Nucleus accumbens (tissue), 56 donors: Measurements from ENCODE around the gene RBM15B.
"Not testable (repeated sequence)": the region's sequence is repeated elsewhere in the genome, so short reads cannot be mapped to it uniquely, and the experiment has no call there.

Experiments used
- DNase-seq, 56 donors: peaks; one replicate each; lab custom pipeline; 2025; lab: John Stamatoyannopoulos, UW

RBM15B gene

GRCh38 chr3:51391075-51391565, at the start of gene RBM15B:
TSS of gene RBM15B (plus strand) at chr3:51391285. CDS start at chr3:51391400, 115 bp downstream.
- DNase-seq, result peak; percentile 68 to 98 (median 93)

GRCh38 chr3:51343918-51344687, 47.0 kb upstream of the RBM15B start:
- no peak for DNase-seq

GRCh38 chr3:51350751-51351150, 40.3 kb upstream of the RBM15B start:
- DNase-seq, result peak in 7 of 56 donors; percentile 4 to 31 (median 15)

- no peak for DNase-seq
Observed at GRCh38 chr3:51353131-51353530, 38.0 kb upstream of the RBM15B start.

GRCh38 chr3:51353691-51354090, 37.4 kb upstream of the RBM15B start:
- no peak for DNase-seq

GRCh38 chr3:51354172-51354571, 36.9 kb upstream of the RBM15B start:
- no peak for DNase-seq

GRCh38 chr3:51354731-51355615, 36.1 kb upstream of the RBM15B start:
- no peak for DNase-seq

- DNase-seq, result no peak
Observed at GRCh38 chr3:51355891-51356578, 35.0 kb upstream of the RBM15B start.

- DNase-seq, result no peak
Observed at GRCh38 chr3:51357856-51358255, 33.2 kb upstream of the RBM15B start.

- no peak for DNase-seq
Observed at GRCh38 chr3:51358981-51359380, 32.1 kb upstream of the RBM15B start.

- no peak for DNase-seq
Observed at GRCh38 chr3:51360806-51361205, 30.3 kb upstream of the RBM15B start.

GRCh38 chr3:51361746-51362145, 29.3 kb upstream of the RBM15B start:
- DNase-seq, result no peak

- no peak for DNase-seq
Observed at GRCh38 chr3:51362476-51362875, 28.6 kb upstream of the RBM15B start.

- DNase-seq, result not testable (repeated sequence)
Observed at GRCh38 chr3:51368276-51368675, 22.8 kb upstream of the RBM15B start.

GRCh38 chr3:51371943-51372557, 19.0 kb upstream of the RBM15B start:
- DNase-seq, result peak in 20 of 56 donors; percentile 5 to 73 (median 16)

GRCh38 chr3:51373658-51374421, 17.2 kb upstream of the RBM15B start:
- DNase-seq, result no peak

- DNase-seq, result no peak
Observed at GRCh38 chr3:51374456-51374855, 16.6 kb upstream of the RBM15B start.

GRCh38 chr3:51375136-51375535, 15.9 kb upstream of the RBM15B start:
- no peak for DNase-seq

- DNase-seq, result no peak
Observed at GRCh38 chr3:51375571-51375970, 15.5 kb upstream of the RBM15B start.

- DNase-seq, result no peak
Observed at GRCh38 chr3:51378065-51378464, 13.0 kb upstream of the RBM15B start.
